K562 (cell line): Measurements from ENCODE around the gene SFXN5. TPM values are rescaled to one million over a fixed set of nuclear protein-coding genes. Genes with fewer than 3 reads are reported as not detected.

Experiments used
- ATAC-seq: fragments of 200-7000 bp; cut with Tn5 transposase; 3 replicates; pipeline ENCODE4 v1.9.1; 2020; ENCODE audit warnings: moderate library complexity
- BruUV-seq: library from RNA; stranded (reverse); fragments of 400-500 nt; replicated peaks from 2 replicates; lab custom pipeline; 2021; lab: Mats Ljungman, UMichigan
- CTCF ChIA-PET: fragments of 300-600 bp; formaldehyde crosslinking; extraction: SDS; loops from one replicate; lab custom pipeline; 2021; ENCODE audit warnings: low intra/inter-chr PET ratio; lab: Yijun Ruan, JAX
- POLR2A ChIA-PET: fragments of 300-600, 350-650 bp; sonication (Branson Sonifier 250); formaldehyde crosslinking; extraction: SDS; loops from one replicate; lab custom pipeline; 2021; ENCODE audit warnings: antibody characterized with exemption, inconsistent platforms; lab: Yijun Ruan, JAX
- DNase-seq, 4 experiments: peaks; one replicate each; pipeline versions ENCODE4 v3.0.0 to v3.0.0-alpha.2; 2011 to 2018; ENCODE audit warnings: low spot score in 3 of 4, mixed read lengths in 3 of 4; ENCODE audit errors: extremely low read depth in 1 of 4
- FAIRE-seq: peaks from 2 replicates; lab custom pipeline; 2011; peaks lifted over from hg19 to GRCh38; lab: Jason Lieb, UNC
- H2AFZ ChIP-seq: 2 replicates; pipeline ENCODE4 v1.6.0; 2011; ENCODE audit warnings: low read depth, low read length, control low read depth, inconsistent platforms
- H3K27ac ChIP-seq: fragments of 200-600 bp; 3 replicates; pipeline ENCODE4 v1.8.0; 2011; ENCODE audit warnings: low read depth, mild to moderate bottlenecking, control low read depth, inconsistent platforms, low read length, moderate library complexity, mixed read lengths; ENCODE audit errors: extremely low read depth
- H3K27me3 ChIP-seq, 2 experiments: fragments of 300-600 bp in 1 of 2; 2 replicates in 1 of 2; 3 replicates in 1 of 2; pipeline versions ENCODE4 v1.6.0 to v1.8.0; 2011; ENCODE audit warnings: inconsistent platforms in 2 of 2, low read length in 2 of 2, mild to moderate bottlenecking in 1 of 2, mixed read lengths in 1 of 2, moderate library complexity in 1 of 2; ENCODE audit not compliant: control insufficient read depth in 2 of 2, insufficient read depth in 2 of 2
- H3K36me3 ChIP-seq: fragments of 300-600 bp; 3 replicates; pipeline ENCODE4 v1.8.0; 2011; ENCODE audit warnings: mild to moderate bottlenecking, low read length, inconsistent platforms; ENCODE audit not compliant: control insufficient read depth, insufficient read depth
- H3K4me1 ChIP-seq, 2 experiments: fragments of 200-600 bp in 1 of 2; replicated peaks in 1 of 2; 2 replicates in 1 of 2; 3 replicates in 1 of 2; pipeline versions ENCODE4 v1.5.1 to v1.8.0; 2011; ENCODE audit warnings: inconsistent platforms in 2 of 2, low read length in 2 of 2, mild to moderate bottlenecking in 1 of 2, mixed read lengths in 1 of 2, moderate library complexity in 1 of 2; ENCODE audit not compliant: control insufficient read depth in 2 of 2, insufficient read depth in 2 of 2
- H3K4me2 ChIP-seq: 2 replicates; pipeline ENCODE4 v1.6.1; 2011; ENCODE audit warnings: low read length, control low read depth, inconsistent platforms, mixed read lengths; ENCODE audit not compliant: insufficient read depth
- H3K4me3 ChIP-seq: fragments of 200-600 bp; sonication (generic), shearing (Covaris generic); 2 replicates; pipeline ENCODE4 v1.5.1; 2016; ENCODE audit warnings: control low read depth, inconsistent platforms
- H3K79me2 ChIP-seq: fragments of 200-600 bp; 3 replicates; pipeline ENCODE4 v1.8.0; 2011; ENCODE audit warnings: low read length, inconsistent platforms; ENCODE audit not compliant: control insufficient read depth, insufficient read depth
- H3K9ac ChIP-seq, 2 experiments: 2 replicates each; pipeline versions ENCODE4 v1.6.0 to v1.6.1; 2011; ENCODE audit warnings: low read depth in 2 of 2, low read length in 2 of 2, control low read depth in 1 of 2, inconsistent platforms in 1 of 2, mild to moderate bottlenecking in 1 of 2, mixed read lengths in 1 of 2; ENCODE audit not compliant: insufficient read depth in 1 of 2
- H3K9me1 ChIP-seq: one replicate; pipeline ENCODE4 v1.6.0; 2011; ENCODE audit warnings: inconsistent platforms, mild to moderate bottlenecking, low read length, moderate library complexity; ENCODE audit not compliant: control insufficient read depth, insufficient read depth
- H3K9me3 ChIP-seq: replicated peaks from 2 replicates; pipeline ENCODE4 v1.5.1; 2011; ENCODE audit warnings: low read depth, low read length, inconsistent platforms; ENCODE audit not compliant: control insufficient read depth, insufficient read depth
- H4K20me1 ChIP-seq: replicated peaks from 2 replicates; pipeline ENCODE4 v1.6.1; 2011; ENCODE audit warnings: low read length, inconsistent platforms, mixed read lengths; ENCODE audit not compliant: control insufficient read depth, insufficient read depth
- ATF7 ChIP-seq: fragments of 450-650 bp; IDR thresholded peaks from 2 replicates; pipeline ENCODE4 v1.7.1; 2014; ENCODE audit warnings: mild to moderate bottlenecking, moderate library complexity
- GABPB2 ChIP-seq: fragments of 250-450 bp; sonication (Bioruptor Pico); conservative IDR thresholded peaks from 2 replicates; pipeline ENCODE4 v1.5.1; 2021; ENCODE audit warnings: mild to moderate bottlenecking
- L3MBTL2 ChIP-seq: fragments of 450-650 bp; IDR thresholded peaks from 2 replicates; pipeline ENCODE4 v1.6.1; 2016; ENCODE audit warnings: mild to moderate bottlenecking, moderate library complexity
- RBBP5 ChIP-seq: fragments of 200-600 bp; sonication (generic); IDR thresholded peaks from 2 replicates; pipeline ENCODE4 v1.6.1; 2012; ENCODE audit warnings: borderline replicate concordance, mild to moderate bottlenecking, low read length, control low read depth, inconsistent platforms; ENCODE audit not compliant: insufficient read depth, poor library complexity, severe bottlenecking
- RUNX1 ChIP-seq: sonication (generic); IDR thresholded peaks from 2 replicates; pipeline ENCODE4 v1.6.1; 2016; ENCODE audit warnings: antibody characterized with exemption, low read depth
- SMAD3 ChIP-seq: fragments of 450-650 bp; formaldehyde crosslinking; conservative IDR thresholded peaks from 2 replicates; pipeline ENCODE4 v1.4.0; 2020; ENCODE audit warnings: mild to moderate bottlenecking
- WGBS: fragments of 100-300 bp; shearing (Covaris generic); methylation state at CpG from one replicate; pipeline ENCODE4 v1.1.6; 2016; ENCODE audit warnings: low coverage, mixed read lengths; ENCODE audit not compliant: insufficient coverage; ENCODE audit errors: missing lambda C conversion rate; 5-methylcytosine and 5-hydroxymethylcytosine counted together
- in situ Hi-C: fragments of 300-500 bp; cut with MboI; formaldehyde crosslinking; loops from 4 replicates; pipeline ENCODE4 v1.15.0; 2018; ENCODE audit warnings: inconsistent platforms, mixed read lengths
- intact Hi-C: fragments of 100-400 bp; cut with micrococcal nuclease; formaldehyde crosslinking; loops from 2 replicates; pipeline ENCODE4 v1.14.2; 2022
- polyA plus RNA-seq, 8 experiments: library from polyadenylated mRNA; depleted of rRNA in 4 of 8; stranded (reverse) in 5 of 8; unstranded in 3 of 8; fragments of >200 nt; fragmentation: Nextera tagmentation in 2 of 8; fragmentation: Illumina TruSeq in 1 of 8; extraction: Ambion mirVana in 2 of 8; extraction: Trizol in 1 of 8; gene quantifications; 2 replicates each; pipeline versions ENCODE4 v1.2.1 to v1.2.3, GENCODE V29; 2011 to 2014; ENCODE audit warnings: inconsistent platforms in 1 of 8, missing spikeins in 1 of 8
- total RNA-seq, 7 experiments: library from RNA; depleted of rRNA in 6 of 7; stranded (reverse); fragments of >200 nt in 6 of 7; fragmentation: Illumina TruSeq in 2 of 7; extraction: Trizol in 2 of 7; gene quantifications; 2 replicates each; pipeline versions ENCODE4 v1.2.1 to v1.2.3, GENCODE V29; 2011 to 2021; ENCODE audit warnings: low replicate concordance in 1 of 7
- TF ChIP-seq, protein P1 (sequence below), 2 experiments: fragments of 450-650 bp in 1 of 2; sonication (generic) in 1 of 2; formaldehyde crosslinking in 1 of 2; IDR thresholded peaks; 2 replicates each; pipeline versions ENCODE4 v1.7.1 to v1.9.0; 2016 to 2022; ENCODE audit warnings: inconsistent platforms in 1 of 2, mild to moderate bottlenecking in 1 of 2, missing genetic modification reagents in 1 of 2
- TF ChIP-seq, protein P2 (sequence below): IDR thresholded peaks from 2 replicates; pipeline ENCODE4 v1.6.1; 2014; ENCODE audit warnings: antibody characterized with exemption
- TF ChIP-seq, protein P3 (sequence below): conservative IDR thresholded peaks from 2 replicates; pipeline ENCODE4 v1.6.1; 2011; ENCODE audit warnings: low read depth, mild to moderate bottlenecking, low read length; ENCODE audit not compliant: control insufficient read depth

The SFXN5 gene
- total and polyA plus RNA-seq, 9 of the 15 experiments (the other 6 are each of a cell fraction or from before 2014, with no cell fraction given): 8.3 to 22.6 (median 16.0) TPM

DNA sequence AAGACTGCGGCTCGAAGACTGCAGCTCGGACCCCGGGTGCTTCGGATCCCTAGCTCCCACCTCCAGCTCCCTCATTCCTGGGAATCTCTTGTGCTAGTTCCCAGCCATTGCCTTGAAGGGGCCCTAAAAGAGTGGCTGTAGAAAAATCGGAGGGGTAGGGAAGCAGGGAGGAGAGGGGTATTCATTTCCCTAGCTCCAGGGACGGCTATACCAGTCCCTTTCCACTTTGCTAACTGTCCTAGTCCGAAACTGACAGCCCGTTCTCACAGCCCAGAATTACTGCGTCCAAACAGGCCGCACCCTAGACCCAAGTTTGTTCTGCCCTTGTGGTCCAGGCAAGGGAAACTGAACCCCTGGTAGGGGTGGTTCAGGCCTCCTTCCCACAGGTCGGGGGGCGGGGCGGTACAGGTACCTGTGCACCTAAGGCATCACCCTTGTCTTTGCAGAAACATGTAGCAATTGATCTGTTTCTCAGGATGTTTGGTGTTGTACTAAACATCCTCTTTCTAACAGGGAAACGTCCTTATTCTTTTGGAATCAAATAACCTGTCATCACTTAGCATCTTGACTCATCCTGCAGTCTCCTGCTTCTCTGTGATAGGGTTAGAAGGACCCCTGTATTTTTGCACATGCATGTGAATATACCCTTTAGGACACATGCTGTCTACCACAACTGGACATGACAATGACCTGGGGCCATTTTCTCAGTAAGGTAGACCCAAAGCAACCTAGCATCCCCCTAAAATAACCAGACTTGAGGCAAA lies 150.2 kb downstream of the SFXN5 start:
- H3K27me3 ChIP-seq: peaks cover 81 to 86% of the 10 kb centered on the region in 2 experiments
- H3K9me1 ChIP-seq: no peaks in the 10 kb centered on the region
- POLR2A ChIA-PET: interaction anchor here (0.6 to 1.2 kb wide), 3 partner anchors 28 to 411 kb away, joined by 3 to 4 read pairs (median 3); no protein-coding TSS in a partner anchor
- no TSS peak for BruUV-seq
- no peak overlapping the region for H3K4me2 ChIP-seq
- H2AFZ ChIP-seq: no peak overlapping the region
- DNase-seq: no peak
- no peak overlapping the region for H3K4me3 ChIP-seq
- H3K79me2 ChIP-seq: no peaks in the 10 kb centered on the region
- no peaks in the 10 kb centered on the region for H3K9me3 ChIP-seq
- intact Hi-C loops: no loop called here
- peaks cover 0 to 52% of the 10 kb centered on the region in 2 experiments; a peak in 3 of 5 replicates for H3K4me1 ChIP-seq
- CTCF ChIA-PET: no interaction called here
- WGBS: 9% methylated on average over 13 of the region's 15 CpGs
- peaks cover 35% of the 10 kb centered on the region; the same call in 1 of the 2 replicates for H4K20me1 ChIP-seq
- no peak for FAIRE-seq
- ATAC-seq: no peak
- H3K9ac ChIP-seq: no peak overlapping the region
- no peaks in the 10 kb centered on the region for H3K36me3 ChIP-seq
- H3K27ac ChIP-seq: no peak overlapping the region
- in situ Hi-C loops: no loop called here
- TF ChIP-seq RBBP5: no peak
- no peak for TF ChIP-seq SMAD3 (CRISPR knock-in tag)
- no peak for TF ChIP-seq RUNX1
- TF ChIP-seq, protein P1, sequence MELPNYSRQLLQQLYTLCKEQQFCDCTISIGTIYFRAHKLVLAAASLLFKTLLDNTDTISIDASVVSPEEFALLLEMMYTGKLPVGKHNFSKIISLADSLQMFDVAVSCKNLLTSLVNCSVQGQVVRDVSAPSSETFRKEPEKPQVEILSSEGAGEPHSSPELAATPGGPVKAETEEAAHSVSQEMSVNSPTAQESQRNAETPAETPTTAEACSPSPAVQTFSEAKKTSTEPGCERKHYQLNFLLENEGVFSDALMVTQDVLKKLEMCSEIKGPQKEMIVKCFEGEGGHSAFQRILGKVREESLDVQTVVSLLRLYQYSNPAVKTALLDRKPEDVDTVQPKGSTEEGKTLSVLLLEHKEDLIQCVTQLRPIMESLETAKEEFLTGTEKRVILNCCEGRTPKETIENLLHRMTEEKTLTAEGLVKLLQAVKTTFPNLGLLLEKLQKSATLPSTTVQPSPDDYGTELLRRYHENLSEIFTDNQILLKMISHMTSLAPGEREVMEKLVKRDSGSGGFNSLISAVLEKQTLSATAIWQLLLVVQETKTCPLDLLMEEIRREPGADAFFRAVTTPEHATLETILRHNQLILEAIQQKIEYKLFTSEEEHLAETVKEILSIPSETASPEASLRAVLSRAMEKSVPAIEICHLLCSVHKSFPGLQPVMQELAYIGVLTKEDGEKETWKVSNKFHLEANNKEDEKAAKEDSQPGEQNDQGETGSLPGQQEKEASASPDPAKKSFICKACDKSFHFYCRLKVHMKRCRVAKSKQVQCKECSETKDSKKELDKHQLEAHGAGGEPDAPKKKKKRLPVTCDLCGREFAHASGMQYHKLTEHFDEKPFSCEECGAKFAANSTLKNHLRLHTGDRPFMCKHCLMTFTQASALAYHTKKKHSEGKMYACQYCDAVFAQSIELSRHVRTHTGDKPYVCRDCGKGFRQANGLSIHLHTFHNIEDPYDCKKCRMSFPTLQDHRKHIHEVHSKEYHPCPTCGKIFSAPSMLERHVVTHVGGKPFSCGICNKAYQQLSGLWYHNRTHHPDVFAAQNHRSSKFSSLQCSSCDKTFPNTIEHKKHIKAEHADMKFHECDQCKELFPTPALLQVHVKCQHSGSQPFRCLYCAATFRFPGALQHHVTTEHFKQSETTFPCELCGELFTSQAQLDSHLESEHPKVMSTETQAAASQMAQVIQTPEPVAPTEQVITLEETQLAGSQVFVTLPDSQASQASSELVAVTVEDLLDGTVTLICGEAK (IDR thresholded peaks at IDR 0.05): no peak
- TF ChIP-seq, protein P1 (CRISPR knock-in tag; IDR thresholded peaks at IDR 0.05): no peak
- TF ChIP-seq ATF7: no peak
- no peak for TF ChIP-seq L3MBTL2
- TF ChIP-seq GABPB2 (CRISPR knock-in tag): no peak
- TF ChIP-seq, protein P2, sequence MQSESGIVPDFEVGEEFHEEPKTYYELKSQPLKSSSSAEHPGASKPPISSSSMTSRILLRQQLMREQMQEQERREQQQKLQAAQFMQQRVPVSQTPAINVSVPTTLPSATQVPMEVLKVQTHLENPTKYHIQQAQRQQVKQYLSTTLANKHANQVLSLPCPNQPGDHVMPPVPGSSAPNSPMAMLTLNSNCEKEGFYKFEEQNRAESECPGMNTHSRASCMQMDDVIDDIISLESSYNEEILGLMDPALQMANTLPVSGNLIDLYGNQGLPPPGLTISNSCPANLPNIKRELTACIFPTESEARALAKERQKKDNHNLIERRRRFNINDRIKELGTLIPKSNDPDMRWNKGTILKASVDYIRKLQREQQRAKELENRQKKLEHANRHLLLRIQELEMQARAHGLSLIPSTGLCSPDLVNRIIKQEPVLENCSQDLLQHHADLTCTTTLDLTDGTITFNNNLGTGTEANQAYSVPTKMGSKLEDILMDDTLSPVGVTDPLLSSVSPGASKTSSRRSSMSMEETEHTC: no peak
- TF ChIP-seq, protein P3, sequence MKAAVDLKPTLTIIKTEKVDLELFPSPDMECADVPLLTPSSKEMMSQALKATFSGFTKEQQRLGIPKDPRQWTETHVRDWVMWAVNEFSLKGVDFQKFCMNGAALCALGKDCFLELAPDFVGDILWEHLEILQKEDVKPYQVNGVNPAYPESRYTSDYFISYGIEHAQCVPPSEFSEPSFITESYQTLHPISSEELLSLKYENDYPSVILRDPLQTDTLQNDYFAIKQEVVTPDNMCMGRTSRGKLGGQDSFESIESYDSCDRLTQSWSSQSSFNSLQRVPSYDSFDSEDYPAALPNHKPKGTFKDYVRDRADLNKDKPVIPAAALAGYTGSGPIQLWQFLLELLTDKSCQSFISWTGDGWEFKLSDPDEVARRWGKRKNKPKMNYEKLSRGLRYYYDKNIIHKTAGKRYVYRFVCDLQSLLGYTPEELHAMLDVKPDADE: no peak
